Gastrocnemius medialis (tissue), 4 donors: ENCODE measurements around the gene PHF11. TPM values are rescaled to one million over a fixed set of nuclear protein-coding genes. Genes with fewer than 3 reads are reported as not detected.

ENCODE experiments used
- ATAC-seq, 2 donors: fragments of 150-250 bp; one replicate each; pipeline ENCODE4 v1.9.1; 2016
- DNase-seq, 2 donors: peaks; one replicate each; pipeline ENCODE4 v3.0.0-alpha.2; 2019
- H3K27ac ChIP-seq, 4 donors: fragments of 200-600 bp; sonication (generic); 1 replicate in 1 of 4; 2 replicates in 3 of 4; pipeline ENCODE4 v1.5.1; 2016 to 2018; ENCODE audit warnings: mild to moderate bottlenecking in 2 of 4, moderate library complexity in 1 of 4
- H3K27me3 ChIP-seq, 3 donors: fragments of 200-600 bp; sonication (generic) in 2 of 3; 1 replicate in 1 of 3; 2 replicates in 2 of 3; pipeline versions ENCODE4 v1.5.1 to v1.6.0; 2016 to 2019; ENCODE audit warnings: mild to moderate bottlenecking in 1 of 3, moderate library complexity in 1 of 3
- H3K36me3 ChIP-seq, 2 donors: fragments of 200-600 bp; sonication (generic) in 1 of 2; one replicate each; pipeline ENCODE4 v1.5.1; 2017 to 2018
- H3K4me1 ChIP-seq, 2 donors: fragments of 200-600 bp; sonication (generic) in 1 of 2; one replicate each; pipeline ENCODE4 v1.5.1; 2016 to 2017; ENCODE audit warnings: mild to moderate bottlenecking in 2 of 2
- H3K4me3 ChIP-seq, 4 donors: fragments of 200-600 bp; sonication (generic) in 3 of 4; 1 replicate in 1 of 4; 2 replicates in 3 of 4; pipeline ENCODE4 v1.5.1; 2016 to 2019; ENCODE audit warnings: mild to moderate bottlenecking in 2 of 4
- H3K9me3 ChIP-seq, 3 donors: fragments of 200-600 bp; sonication (generic) in 2 of 3; 1 replicate in 1 of 3; 2 replicates in 2 of 3; pipeline ENCODE4 v1.5.1; 2016 to 2019
- POLR2A ChIP-seq, 2 donors: fragments of 450-650 bp; IDR thresholded peaks; one replicate each; pipeline ENCODE4 v1.6.1; 2017; ENCODE audit warnings: antibody characterized with exemption in 2 of 2, mild to moderate bottlenecking in 2 of 2, moderate library complexity in 2 of 2
- in situ Hi-C, 4 donors: fragments of 200-750 bp; cut with MboI; loops; one replicate each; pipeline versions ENCODE4 v1.15.0 to v1.8.0; 2017; ENCODE audit warnings: low sequenced_read_pairs in 4 of 4
- intact Hi-C: fragments of 100-400 bp; cut with DNase I; formaldehyde crosslinking; loops from one replicate; pipeline ENCODE4 v1.15.1; 2023; ENCODE audit warnings: low total_unique reads
- total RNA-seq, 4 donors: library from RNA; depleted of rRNA; stranded (reverse); fragments of >200 nt; gene quantifications; one replicate each; pipeline versions ENCODE4 v1.1.0 to v1.2.3, GENCODE V29; 2016
- TF ChIP-seq, protein P1 (sequence below), 5 experiments: fragments of 450-650 bp in 3 of 5; fragments of 200-600 bp in 2 of 5; sonication (generic) in 2 of 5; IDR thresholded peaks in 4 of 5; conservative IDR thresholded peaks in 1 of 5; 1 replicate in 4 of 5; 2 replicates in 1 of 5; pipeline ENCODE4 v1.5.1; 2016 to 2019; ENCODE audit warnings: antibody characterized with exemption in 5 of 5, mild to moderate bottlenecking in 3 of 5, moderate library complexity in 3 of 5

PHF11 gene
- total RNA-seq, 4 donors from 2014 or later: 6.5 to 17.7 (median 13.8) TPM

DNA sequence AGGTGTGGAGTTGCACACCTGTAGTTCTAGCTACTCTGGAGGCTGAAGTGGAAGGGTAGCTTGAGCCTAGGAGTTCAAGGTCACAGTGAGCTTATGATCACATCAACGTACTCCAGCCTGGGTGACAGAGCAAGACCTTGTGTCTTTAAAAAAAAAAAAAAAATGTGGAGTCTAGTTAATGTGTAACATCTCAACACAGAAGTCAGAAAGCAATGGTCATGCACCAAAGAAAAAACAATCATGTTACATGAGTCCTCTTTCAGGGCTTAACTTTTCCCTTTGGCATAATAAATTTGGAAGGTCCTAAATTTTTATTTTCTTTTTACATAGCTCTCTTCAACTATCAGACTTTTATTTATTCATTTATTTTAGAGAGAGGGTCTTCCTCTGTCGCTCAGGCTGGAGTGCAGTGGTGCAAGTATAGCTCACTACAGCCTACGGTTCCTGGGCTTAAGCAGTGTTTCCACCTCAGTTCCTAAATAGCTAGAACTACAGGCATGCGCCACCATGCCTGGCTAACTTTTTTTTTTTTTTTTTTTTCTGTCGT, 29.4 kb upstream of the PHF11 start:
- ATAC-seq: no peak

DNA sequence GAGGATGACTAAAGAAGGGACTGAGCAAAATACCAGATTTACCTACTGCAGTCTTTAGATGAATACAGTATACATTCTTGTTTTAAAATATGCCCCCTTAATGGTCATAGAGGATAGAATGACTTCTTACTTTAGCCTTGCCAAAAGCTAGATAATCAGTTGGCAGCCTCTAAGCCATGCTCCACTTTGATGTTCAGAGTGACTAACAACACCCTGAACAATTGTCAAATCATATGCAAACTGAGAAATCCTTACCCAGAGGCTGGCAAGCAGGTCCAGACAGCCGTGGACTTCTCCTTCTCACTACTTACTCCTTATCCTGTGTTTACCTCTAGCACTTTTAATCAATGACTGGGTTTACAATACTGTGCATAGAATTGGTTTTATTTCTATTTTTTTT, 23.6 kb upstream of the PHF11 start:
- no peak for TF ChIP-seq POLR2A (IDR thresholded peaks at IDR 0.05)
- TF ChIP-seq, protein P1, sequence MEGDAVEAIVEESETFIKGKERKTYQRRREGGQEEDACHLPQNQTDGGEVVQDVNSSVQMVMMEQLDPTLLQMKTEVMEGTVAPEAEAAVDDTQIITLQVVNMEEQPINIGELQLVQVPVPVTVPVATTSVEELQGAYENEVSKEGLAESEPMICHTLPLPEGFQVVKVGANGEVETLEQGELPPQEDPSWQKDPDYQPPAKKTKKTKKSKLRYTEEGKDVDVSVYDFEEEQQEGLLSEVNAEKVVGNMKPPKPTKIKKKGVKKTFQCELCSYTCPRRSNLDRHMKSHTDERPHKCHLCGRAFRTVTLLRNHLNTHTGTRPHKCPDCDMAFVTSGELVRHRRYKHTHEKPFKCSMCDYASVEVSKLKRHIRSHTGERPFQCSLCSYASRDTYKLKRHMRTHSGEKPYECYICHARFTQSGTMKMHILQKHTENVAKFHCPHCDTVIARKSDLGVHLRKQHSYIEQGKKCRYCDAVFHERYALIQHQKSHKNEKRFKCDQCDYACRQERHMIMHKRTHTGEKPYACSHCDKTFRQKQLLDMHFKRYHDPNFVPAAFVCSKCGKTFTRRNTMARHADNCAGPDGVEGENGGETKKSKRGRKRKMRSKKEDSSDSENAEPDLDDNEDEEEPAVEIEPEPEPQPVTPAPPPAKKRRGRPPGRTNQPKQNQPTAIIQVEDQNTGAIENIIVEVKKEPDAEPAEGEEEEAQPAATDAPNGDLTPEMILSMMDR (IDR thresholded peaks at IDR 0.05 in 4 of 5, conservative IDR thresholded peaks at IDR 0.05 in 1 of 5): no peak
- Histone ChIP-seq H3K36me3 (peaks cover 0 to 33% of the 10 kb centered on the region in 2 donors), H3K27me3 (no peaks in the 10 kb centered on the region), H3K4me3 (no peak overlapping the region), H3K4me1 (no peaks in the 10 kb centered on the region), H3K27ac (no peak overlapping the region), H3K9me3 (no peaks in the 10 kb centered on the region)
- in situ Hi-C loops (no loop called here), intact Hi-C loops (no loop called here)
- ATAC-seq (no peak), DNase-seq (no peak)

More for the DNA sequence above, 29.4 kb upstream of the PHF11 start:
- no peak for DNase-seq
- intact Hi-C loops: no loop called here
- H3K27ac ChIP-seq: no peak overlapping the region
- H3K27me3 ChIP-seq: no peaks in the 10 kb centered on the region
- no peaks in the 10 kb centered on the region for H3K4me1 ChIP-seq
- in situ Hi-C loops: no loop called here
- H3K36me3 ChIP-seq: peaks cover 0 to 45% of the 10 kb centered on the region in 2 donors
- H3K9me3 ChIP-seq: no peaks in the 10 kb centered on the region
- no peak for TF ChIP-seq POLR2A (IDR thresholded peaks at IDR 0.05)
- TF ChIP-seq, protein P1 (IDR thresholded peaks at IDR 0.05 in 4 of 5, conservative IDR thresholded peaks at IDR 0.05 in 1 of 5): no peak
- H3K4me3 ChIP-seq: no peak overlapping the region

DNA sequence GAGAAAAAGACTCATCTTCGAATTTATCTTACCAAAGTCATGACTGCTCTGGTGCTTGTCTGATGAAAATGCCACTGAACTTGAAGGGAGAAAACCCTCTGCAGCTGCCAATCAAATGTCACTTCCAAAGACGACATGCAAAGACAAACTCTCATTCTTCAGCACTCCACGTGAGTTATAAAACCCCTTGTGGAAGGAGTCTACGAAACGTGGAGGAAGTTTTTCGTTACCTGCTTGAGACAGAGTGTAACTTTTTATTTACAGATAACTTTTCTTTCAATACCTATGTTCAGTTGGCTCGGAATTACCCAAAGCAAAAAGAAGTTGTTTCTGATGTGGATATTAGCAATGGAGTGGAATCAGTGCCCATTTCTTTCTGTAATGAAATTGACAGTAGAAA, 19.2 kb upstream of the PHF11 start:
- H3K9me3 ChIP-seq: no peaks in the 10 kb centered on the region
- H3K27me3 ChIP-seq: no peaks in the 10 kb centered on the region
- peaks cover 0 to 12% of the 10 kb centered on the region in 2 donors for H3K36me3 ChIP-seq
- DNase-seq (no peak), ATAC-seq (no peak)
- no peak for TF ChIP-seq POLR2A (IDR thresholded peaks at IDR 0.05)
- TF ChIP-seq, protein P1 (IDR thresholded peaks at IDR 0.05 in 4 of 5, conservative IDR thresholded peaks at IDR 0.05 in 1 of 5): no peak
- in situ Hi-C loops: no loop called here
- intact Hi-C loops: no loop called here
- H3K27ac ChIP-seq: no peak overlapping the region
- H3K4me3 ChIP-seq: no peak overlapping the region
- H3K4me1 ChIP-seq: peaks cover 0 to 8% of the 10 kb centered on the region in 2 donors

DNA sequence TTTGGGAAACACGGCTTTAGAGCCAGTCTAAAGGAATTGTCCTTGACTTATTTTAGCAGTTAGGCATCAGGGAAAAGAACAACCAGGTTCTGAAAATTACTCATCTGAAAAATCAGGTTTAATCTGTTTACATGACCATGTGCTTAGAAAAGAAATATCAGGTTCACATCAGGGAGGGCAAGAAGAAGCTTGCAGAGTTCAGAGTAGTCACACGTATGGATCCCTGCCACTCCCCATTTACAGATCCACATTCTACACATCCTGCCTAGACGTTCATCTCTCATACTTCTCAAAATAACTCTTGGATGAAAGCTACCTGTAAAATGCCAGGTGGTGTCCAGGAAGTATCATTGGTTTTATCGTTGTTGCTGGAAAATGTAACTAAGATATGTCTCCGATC, 14.0 kb upstream of the PHF11 start:
- Histone ChIP-seq H3K4me3 (no peak overlapping the region), H3K4me1 (peaks cover 0 to 8% of the 10 kb centered on the region in 2 donors), H3K36me3 (peaks cover 0 to 12% of the 10 kb centered on the region in 2 donors), H3K27ac (no peak overlapping the region), H3K9me3 (no peaks in the 10 kb centered on the region), H3K27me3 (no peaks in the 10 kb centered on the region)
- ATAC-seq: no peak
- TF ChIP-seq, protein P1 (IDR thresholded peaks at IDR 0.05 in 4 of 5, conservative IDR thresholded peaks at IDR 0.05 in 1 of 5): no peak
- no peak for TF ChIP-seq POLR2A (IDR thresholded peaks at IDR 0.05)
- in situ Hi-C loops (no loop called here), intact Hi-C loops (no loop called here)
- DNase-seq: no peak

DNA sequence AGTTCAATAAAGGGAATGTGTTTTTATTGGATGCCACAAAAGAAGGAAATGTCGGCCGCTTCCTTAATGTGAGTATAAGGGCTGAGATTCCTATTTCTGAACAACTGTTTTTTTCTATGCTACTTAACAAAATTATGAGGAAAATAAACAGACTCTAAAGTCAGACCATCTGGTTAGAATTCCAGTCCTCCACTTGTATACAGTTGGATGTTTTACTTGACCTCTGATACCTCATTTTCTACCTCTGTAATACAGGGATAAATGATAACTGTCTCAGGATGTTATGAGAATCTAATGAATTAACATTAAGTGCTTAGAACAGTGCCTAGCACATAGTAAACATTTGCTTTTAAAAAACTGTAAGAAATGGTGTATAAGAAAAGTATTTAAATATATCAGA, 7.2 kb upstream of the PHF11 start:
- Histone ChIP-seq H3K9me3 (no peaks in the 10 kb centered on the region), H3K4me3 (no peak overlapping the region), H3K27me3 (no peaks in the 10 kb centered on the region), H3K4me1 (no peaks in the 10 kb centered on the region), H3K36me3 (peaks cover 0 to 18% of the 10 kb centered on the region in 2 donors), H3K27ac (no peak overlapping the region)
- intact Hi-C loops: no loop called here
- in situ Hi-C loops: no loop called here
- TF ChIP-seq, protein P1 (IDR thresholded peaks at IDR 0.05 in 4 of 5, conservative IDR thresholded peaks at IDR 0.05 in 1 of 5): no peak
- no peak for TF ChIP-seq POLR2A (IDR thresholded peaks at IDR 0.05)
- DNase-seq: no peak
- no peak for ATAC-seq
